DMS114 treated with DMSO at 0.1 percent for 48 hours (cell line): ENCODE data around the gene PKN2.

Experiments
- DNase-seq: peaks from one replicate; lab custom pipeline; 2025; ENCODE audit not compliant: unreplicated experiment; lab: John Stamatoyannopoulos, UW

Gene PKN2

GRCh38 chr1:88731475-88732269 is 47.6 kb downstream of the PKN2 start:
- DNase-seq = no peak

DNA sequence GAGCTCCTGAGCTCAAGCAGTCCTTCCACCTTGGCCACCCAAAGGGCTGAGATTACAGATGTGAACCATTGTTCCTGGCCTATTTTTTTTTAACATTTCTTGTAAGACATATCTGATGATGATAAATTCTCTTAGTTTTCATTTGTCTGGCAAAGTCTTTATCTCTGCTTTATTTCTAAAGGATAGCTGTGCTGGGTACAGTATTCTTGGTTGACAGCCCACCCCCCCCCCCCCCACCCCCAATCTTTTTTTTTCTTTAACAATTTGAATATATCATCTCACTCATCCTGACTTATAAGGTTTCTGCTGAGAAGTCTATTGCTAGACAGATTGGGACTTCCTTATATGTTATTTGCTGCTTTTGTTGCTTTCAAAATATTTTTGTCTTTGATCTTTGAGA is 51.3 kb downstream of the PKN2 start:
- no peak for DNase-seq

DNA sequence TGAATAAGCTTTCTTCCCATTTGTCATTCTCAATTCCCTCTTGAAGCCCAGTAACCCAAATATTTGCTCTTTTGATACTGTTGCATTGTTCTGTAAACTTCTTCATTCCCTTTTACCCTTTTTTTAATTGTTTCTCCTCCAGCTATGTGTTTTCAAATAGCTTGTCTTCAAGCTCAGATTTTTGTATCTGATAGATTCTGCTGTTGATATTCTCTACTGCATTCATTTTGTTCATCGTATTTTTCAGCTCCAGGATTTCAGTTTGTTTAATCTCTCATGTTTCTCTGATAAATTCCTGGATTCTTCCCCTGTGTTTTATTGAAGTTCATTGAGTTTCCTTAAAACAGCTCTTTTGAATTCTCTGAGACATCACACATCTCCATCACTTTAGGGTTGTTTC is 51.8 kb downstream of the PKN2 start:
- no peak for DNase-seq

GRCh38 chr1:88736633-88737248 is 52.7 kb downstream of the PKN2 start:
- no peak for DNase-seq

DNA sequence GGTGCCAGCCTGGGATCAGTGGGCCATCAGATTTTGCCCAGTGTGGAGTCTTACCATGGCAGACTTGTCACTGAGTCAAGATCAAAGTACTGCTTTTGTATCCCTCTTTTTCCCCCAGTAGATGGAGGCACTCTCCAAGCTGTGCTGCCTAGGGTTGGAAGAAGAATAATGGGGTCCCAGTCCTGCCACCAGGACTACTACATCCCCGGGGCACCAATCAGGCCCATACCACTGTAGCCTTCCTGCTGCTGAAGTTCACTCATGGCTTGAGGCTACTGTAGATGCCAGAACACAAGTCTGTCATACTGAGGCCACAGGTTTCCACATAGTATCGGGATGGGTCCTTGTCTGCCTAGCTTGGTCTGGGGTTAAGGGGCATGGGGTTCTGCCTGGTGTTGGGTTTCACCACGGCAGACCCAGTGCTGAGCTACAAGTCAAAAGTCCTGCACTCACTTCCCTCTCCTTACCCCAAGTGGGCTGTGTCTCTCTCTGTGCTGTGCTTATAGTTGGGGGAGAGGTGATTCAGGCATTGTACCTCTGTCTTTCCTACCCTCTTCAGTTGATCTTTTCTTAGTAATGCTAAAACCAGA is 53.4 kb downstream of the PKN2 start:
- no peak for DNase-seq

DNA sequence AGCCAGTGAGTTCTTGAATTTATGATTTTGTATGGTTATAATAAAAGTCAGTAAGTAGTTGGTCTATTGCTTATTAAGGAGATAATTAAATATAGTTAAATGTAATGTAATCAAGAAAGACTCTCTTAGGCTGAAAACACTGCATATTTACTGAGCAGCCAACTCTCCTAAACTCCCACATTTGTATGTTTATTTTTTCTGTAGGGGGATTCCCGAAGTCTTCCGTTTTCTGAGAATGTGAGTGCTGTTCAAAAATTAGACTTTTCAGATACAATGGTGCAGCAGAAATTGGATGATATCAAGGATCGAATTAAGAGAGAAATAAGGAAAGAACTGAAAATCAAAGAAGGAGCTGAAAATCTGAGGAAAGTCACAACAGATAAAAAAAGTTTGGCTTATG is 56.7 kb downstream of the PKN2 start:
- DNase-seq = no peak

- DNase-seq = no peak
These were observed 57.3 kb downstream of the PKN2 start for GRCh38 chr1:88741413-88741812.

DNA sequence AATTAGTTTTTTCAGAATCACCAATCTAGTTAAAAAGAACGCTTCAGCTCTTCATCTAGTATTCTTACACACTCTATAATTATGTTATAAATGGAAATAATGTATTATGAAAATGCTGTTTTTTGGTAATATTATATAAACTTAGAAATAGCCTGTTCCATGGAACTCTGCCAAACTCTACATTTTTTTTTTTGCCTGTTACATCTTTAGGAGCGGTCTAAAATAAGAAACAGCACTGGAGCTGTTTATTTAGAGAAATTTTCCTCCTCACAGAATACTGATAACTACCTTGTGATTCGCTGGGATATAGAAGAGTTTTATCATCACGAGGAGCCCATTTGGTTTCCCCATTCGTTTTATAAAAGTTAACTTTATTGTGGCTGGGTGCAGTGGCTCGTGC is 58.5 kb downstream of the PKN2 start:
- DNase-seq = no peak

GRCh38 chr1:88744142-88744541 is 60.1 kb downstream of the PKN2 start:
- no peak for DNase-seq

- DNase-seq = no peak
These were observed 62.8 kb downstream of the PKN2 start for GRCh38 chr1:88746916-88747315.

GRCh38 chr1:88751714-88752113 is 67.6 kb downstream of the PKN2 start:
- DNase-seq = no peak

DNA sequence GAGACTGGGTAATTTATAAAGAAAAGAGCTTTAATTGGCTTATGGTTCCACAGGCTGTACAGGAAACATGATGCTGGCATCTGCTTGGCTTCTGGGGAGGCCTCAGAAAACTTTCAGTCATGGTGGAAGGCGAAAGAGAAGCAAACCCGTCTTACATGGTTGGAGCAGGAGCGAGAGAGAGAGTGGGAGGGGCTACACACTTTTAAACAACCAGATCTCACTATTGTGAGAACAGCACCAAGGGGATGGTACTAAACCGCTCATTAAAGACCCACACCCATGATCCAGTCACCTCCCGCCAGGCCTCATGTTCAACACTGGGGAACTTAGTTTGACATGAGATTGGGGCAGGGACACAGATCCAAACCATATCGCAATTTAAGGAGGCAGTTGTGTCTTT is 69.4 kb downstream of the PKN2 start:
- DNase-seq = no peak

- DNase-seq = no peak
These were observed 79.8 kb downstream of the PKN2 start for GRCh38 chr1:88763649-88764406.

DNA sequence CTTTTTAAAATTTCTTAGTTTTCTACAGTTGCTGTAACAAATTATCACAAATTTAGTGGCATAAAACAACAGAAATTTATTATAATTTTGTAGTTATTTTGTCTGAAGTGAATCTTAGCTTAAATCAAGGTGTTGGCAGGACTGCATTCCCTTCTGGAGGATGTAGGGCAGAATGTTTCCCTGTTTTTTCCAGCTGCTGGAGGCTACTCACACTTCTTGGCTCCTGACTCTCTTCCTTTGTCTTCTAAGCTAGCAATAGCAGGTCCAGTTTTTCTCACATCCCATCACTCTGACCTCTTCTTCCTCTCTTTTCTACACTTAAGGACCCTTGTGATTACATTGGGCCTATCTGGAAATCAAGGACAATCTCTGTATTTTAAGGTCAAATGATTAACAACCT is 84.1 kb downstream of the PKN2 start:
- DNase-seq = no peak

DNA sequence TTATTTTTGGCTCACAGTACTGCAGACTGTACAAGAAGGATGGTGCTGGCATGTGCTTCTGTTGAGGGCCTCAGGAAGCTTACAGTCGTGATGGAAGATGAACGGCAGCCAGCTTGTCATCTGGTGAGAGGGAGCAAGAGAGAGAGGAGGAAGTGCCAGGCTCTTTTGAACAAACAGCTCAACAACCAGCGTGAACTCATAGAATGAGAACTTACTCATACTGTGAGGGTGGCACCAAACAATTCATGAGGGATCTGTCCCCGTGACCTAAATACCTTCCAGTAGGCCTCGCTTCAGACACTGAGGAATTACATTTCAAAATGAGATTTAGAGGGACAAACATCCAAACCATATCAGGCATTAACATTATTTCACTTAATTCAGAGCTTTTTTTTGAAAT is 84.7 kb downstream of the PKN2 start:
- no peak for DNase-seq

DNA sequence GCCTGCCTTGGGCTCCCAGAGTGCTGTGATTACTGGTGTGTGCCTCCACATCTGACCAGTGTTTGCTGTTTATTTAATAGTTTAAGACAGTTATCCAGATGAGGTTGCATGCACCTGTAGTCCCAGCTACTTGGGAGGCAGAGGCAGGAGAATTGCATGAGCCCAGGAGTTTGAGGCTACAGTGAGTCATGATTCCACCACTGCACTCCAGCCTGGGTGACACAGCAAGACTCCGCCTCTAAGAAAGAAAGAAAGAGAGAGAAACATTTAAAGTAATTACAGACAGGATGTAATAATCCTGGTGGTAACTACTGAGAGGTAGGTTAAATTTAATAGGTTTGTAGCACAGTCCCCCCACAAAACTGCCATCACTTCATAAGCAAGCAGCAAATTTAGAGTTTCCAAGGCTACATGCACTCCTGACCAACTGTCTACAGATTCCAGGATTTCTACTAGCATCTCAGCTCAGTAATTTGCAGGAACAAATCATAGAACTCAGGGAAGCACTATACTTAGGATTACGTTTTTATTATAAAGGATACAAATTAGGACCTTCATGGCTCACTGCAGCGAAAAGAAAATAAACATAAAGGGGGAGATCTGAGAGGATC is 89.6 kb downstream of the PKN2 start:
- DNase-seq = no peak

GRCh38 chr1:88774151-88774556 is 90.1 kb downstream of the PKN2 start:
- DNase-seq = no peak

GRCh38 chr1:88777604-88778149 is 93.6 kb downstream of the PKN2 start:
- DNase-seq = no peak

GRCh38 chr1:88779880-88780279 is 95.8 kb downstream of the PKN2 start:
- DNase-seq = no peak

DNA sequence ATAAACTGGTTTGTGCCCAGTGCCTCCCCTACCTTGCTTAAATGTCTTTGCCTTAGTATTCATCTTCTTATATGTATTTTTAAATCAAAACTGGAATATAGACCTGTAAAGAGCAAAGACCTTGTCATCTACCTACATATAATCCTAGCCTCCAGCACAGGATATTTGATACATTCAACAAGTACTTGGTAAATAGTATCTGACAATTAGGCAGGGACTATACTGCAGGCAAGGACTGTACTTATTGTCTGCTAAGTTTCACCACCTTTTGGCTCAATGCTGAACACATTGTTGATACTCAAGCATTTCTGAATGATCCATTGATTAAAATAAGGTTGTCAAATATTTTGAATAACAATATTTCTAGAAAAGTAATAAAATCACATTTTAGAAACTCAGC is 96.4 kb downstream of the PKN2 start:
- DNase-seq = no peak

DNA sequence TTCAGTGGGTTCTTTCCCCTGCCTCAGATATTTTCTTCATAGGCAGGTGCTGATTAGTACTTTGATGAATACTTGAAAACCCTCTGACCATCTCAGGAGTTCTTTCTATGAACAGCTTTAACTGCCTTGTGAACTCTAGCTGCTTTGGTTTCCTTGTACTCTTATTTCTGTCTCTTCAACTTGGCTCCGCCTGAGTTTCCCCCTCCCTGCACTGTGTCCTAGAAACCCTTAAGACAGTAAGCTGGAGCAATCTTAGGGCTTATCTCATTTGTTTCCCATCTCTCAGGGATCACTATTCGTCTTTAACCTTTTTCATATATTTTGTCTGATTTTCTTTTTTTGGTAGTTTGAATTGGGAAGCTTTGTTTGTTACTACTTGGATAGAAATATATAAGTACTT is 99.1 kb downstream of the PKN2 start:
- no peak for DNase-seq
